ENCODE measurements around the gene NPY. TPM values are rescaled to one million over a fixed set of nuclear protein-coding genes. Genes with fewer than 3 reads are reported as not detected.

NPY gene
- total RNA-seq, 1 donor from 2014 or later: 0.57 TPM

DNA sequence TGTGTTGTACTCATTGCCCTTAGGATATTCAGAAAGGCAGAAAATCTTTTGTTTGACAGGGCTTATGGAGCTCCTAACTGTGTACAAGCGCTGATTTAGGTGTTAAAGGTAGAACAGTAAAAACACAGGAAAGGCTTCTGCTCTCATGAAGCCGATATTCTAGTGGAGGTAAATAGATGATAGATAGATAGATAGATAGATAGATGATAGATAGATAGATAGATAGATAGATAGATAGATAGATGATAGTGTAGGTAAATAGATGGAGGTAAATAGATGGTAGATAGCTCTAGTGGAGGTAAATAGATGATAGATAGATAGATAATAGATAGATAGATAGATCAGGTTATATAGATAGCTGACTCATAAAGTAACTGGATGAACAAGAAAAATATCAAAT lies 39.4 kb upstream of the NPY start:
- H3K36me3 Mint-ChIP-seq (ENCODE audit: low read depth, unreplicated experiment): no peaks in the 10 kb centered on the region

DNA sequence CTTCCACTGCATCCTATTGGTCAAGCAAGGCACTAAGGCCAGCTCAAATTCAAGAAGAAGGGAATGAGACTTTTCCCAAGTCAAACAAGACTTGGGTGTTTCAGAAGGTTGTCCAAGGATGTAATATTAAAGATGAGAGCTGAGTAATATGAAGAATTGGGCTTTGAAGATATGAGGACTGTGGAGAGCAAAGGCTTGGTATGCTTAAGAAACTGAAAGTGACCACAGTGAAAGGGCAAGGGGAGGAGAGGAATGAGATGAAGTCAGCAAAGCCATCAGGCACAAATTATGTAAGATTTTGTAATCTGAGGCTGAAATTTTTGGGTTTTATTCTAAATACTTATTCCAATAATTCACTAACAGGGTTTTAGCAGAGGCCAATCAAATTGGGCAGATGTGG lies 38.6 kb upstream of the NPY start:
- FAIRE-seq (no peak), DNase-seq (ENCODE audit: low read depth) (no peak)
- no peak overlapping the region for H3K27ac ChIP-seq (ENCODE audit: low read depth, low read length)
- no peaks in the 10 kb centered on the region for H3K4me1 ChIP-seq (ENCODE audit: insufficient read depth, low read length)
- no peak overlapping the region for H2AFZ ChIP-seq (ENCODE audit: low read depth, low read length)
- Mint-ChIP-seq H3K4me1 (ENCODE audit: low read depth, unreplicated experiment) (no peaks in the 10 kb centered on the region), H3K4me3 (ENCODE audit: unreplicated experiment) (no peak overlapping the region), H3K27ac (ENCODE audit: unreplicated experiment) (no peak overlapping the region), H3K27me3 (ENCODE audit: low read depth, unreplicated experiment) (no peaks in the 10 kb centered on the region), H3K9me3 (ENCODE audit: unreplicated experiment) (peaks cover 6% of the 10 kb centered on the region), H3K36me3 (ENCODE audit: low read depth, unreplicated experiment) (no peaks in the 10 kb centered on the region)
- no peak overlapping the region for H3K4me3 ChIP-seq (ENCODE audit: insufficient read depth, low read depth, low read length)
- no peaks in the 10 kb centered on the region for H3K36me3 ChIP-seq (ENCODE audit: insufficient read depth, low read length)
- no peak overlapping the region for H3K9ac ChIP-seq (ENCODE audit: low read length)
- no peak for TF ChIP-seq EZH2 (IDR thresholded peaks at IDR 0.05; ENCODE audit: insufficient read depth, low read length)
- TF ChIP-seq CTCF (IDR thresholded peaks at IDR 0.05; ENCODE audit: insufficient read depth, low read depth, low read length): no peak
- no peaks in the 10 kb centered on the region for H3K79me2 ChIP-seq (ENCODE audit: insufficient read depth, low read length)
- no peak overlapping the region for H3K4me2 ChIP-seq (ENCODE audit: low read length)
- H3K9me3 ChIP-seq (ENCODE audit: insufficient read depth, low read depth, low read length): no peaks in the 10 kb centered on the region
- no peaks in the 10 kb centered on the region for H4K20me1 ChIP-seq (ENCODE audit: insufficient read depth, low read length)
- H3K27me3 ChIP-seq (ENCODE audit: insufficient read depth, low read length): no peaks in the 10 kb centered on the region

More for the DNA sequence above, 39.4 kb upstream of the NPY start:
- Histone ChIP-seq H3K27ac (ENCODE audit: low read depth, low read length) (no peak overlapping the region), H3K4me3 (ENCODE audit: insufficient read depth, low read depth, low read length) (no peak overlapping the region), H3K27me3 (ENCODE audit: insufficient read depth, low read length) (no peaks in the 10 kb centered on the region), H2AFZ (ENCODE audit: low read depth, low read length) (no peak overlapping the region), H3K79me2 (ENCODE audit: insufficient read depth, low read length) (no peaks in the 10 kb centered on the region), H4K20me1 (ENCODE audit: insufficient read depth, low read length) (no peaks in the 10 kb centered on the region), H3K36me3 (ENCODE audit: insufficient read depth, low read length) (no peaks in the 10 kb centered on the region), H3K4me2 (ENCODE audit: low read length) (no peak overlapping the region), H3K9me3 (ENCODE audit: insufficient read depth, low read depth, low read length) (no peaks in the 10 kb centered on the region), H3K9ac (ENCODE audit: low read length) (no peak overlapping the region), H3K4me1 (ENCODE audit: insufficient read depth, low read length) (no peaks in the 10 kb centered on the region)
- no peaks in the 10 kb centered on the region for H3K4me1 Mint-ChIP-seq (ENCODE audit: low read depth, unreplicated experiment)
- no peak for DNase-seq (ENCODE audit: low read depth)
- H3K27ac Mint-ChIP-seq (ENCODE audit: unreplicated experiment): no peak overlapping the region
- FAIRE-seq: no peak
- no peaks in the 10 kb centered on the region for H3K27me3 Mint-ChIP-seq (ENCODE audit: low read depth, unreplicated experiment)
- no peak for TF ChIP-seq CTCF (IDR thresholded peaks at IDR 0.05; ENCODE audit: insufficient read depth, low read depth, low read length)
- no peak for TF ChIP-seq EZH2 (IDR thresholded peaks at IDR 0.05; ENCODE audit: insufficient read depth, low read length)
- peaks cover 3% of the 10 kb centered on the region for H3K9me3 Mint-ChIP-seq (ENCODE audit: unreplicated experiment)
- no peak overlapping the region for H3K4me3 Mint-ChIP-seq (ENCODE audit: unreplicated experiment)

DNA sequence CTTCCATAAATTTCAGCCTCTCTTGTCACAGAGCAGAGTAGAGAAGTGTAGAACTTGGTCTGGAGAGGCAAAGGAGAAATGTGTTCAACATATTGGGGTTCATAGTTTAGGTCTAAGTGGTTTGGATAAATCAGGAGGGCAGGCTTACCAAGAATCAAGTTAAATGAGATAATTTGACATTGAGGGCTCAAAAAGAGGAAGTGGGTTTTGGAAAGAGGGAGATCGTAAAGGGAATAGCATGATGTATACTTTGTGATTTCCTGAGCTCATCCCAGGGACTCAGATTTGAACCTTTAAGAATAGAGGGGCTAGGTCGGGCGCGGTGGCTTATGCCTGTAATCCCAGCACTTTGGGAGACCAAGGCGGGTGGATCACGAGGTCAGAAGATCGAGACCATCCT lies 34.7 kb upstream of the NPY start:
- Mint-ChIP-seq H3K27me3 (ENCODE audit: low read depth, unreplicated experiment) (no peaks in the 10 kb centered on the region), H3K36me3 (ENCODE audit: low read depth, unreplicated experiment) (no peaks in the 10 kb centered on the region), H3K9me3 (ENCODE audit: unreplicated experiment) (peaks cover 9% of the 10 kb centered on the region), H3K27ac (ENCODE audit: unreplicated experiment) (no peak overlapping the region), H3K4me3 (ENCODE audit: unreplicated experiment) (no peak overlapping the region), H3K4me1 (ENCODE audit: low read depth, unreplicated experiment) (no peaks in the 10 kb centered on the region)
- no peak for DNase-seq (ENCODE audit: low read depth)
- H3K27ac ChIP-seq (ENCODE audit: low read depth, low read length): no peak overlapping the region
- H4K20me1 ChIP-seq (ENCODE audit: insufficient read depth, low read length): no peaks in the 10 kb centered on the region
- no peak overlapping the region for H2AFZ ChIP-seq (ENCODE audit: low read depth, low read length)
- H3K36me3 ChIP-seq (ENCODE audit: insufficient read depth, low read length): no peaks in the 10 kb centered on the region
- TF ChIP-seq EZH2 (IDR thresholded peaks at IDR 0.05; ENCODE audit: insufficient read depth, low read length) (no peak), CTCF (IDR thresholded peaks at IDR 0.05; ENCODE audit: insufficient read depth, low read depth, low read length) (no peak)
- no peak overlapping the region for H3K4me2 ChIP-seq (ENCODE audit: low read length)
- H3K9me3 ChIP-seq (ENCODE audit: insufficient read depth, low read depth, low read length): no peaks in the 10 kb centered on the region
- no peaks in the 10 kb centered on the region for H3K4me1 ChIP-seq (ENCODE audit: insufficient read depth, low read length)
- H3K27me3 ChIP-seq (ENCODE audit: insufficient read depth, low read length): no peaks in the 10 kb centered on the region
- no peak overlapping the region for H3K4me3 ChIP-seq (ENCODE audit: insufficient read depth, low read depth, low read length)
- no peak overlapping the region for H3K9ac ChIP-seq (ENCODE audit: low read length)
- FAIRE-seq: no peak
- H3K79me2 ChIP-seq (ENCODE audit: insufficient read depth, low read length): no peaks in the 10 kb centered on the region

Measured in astrocyte (in vitro differentiated cells and primary cell).